NOMO-1 treated with dmso at 0.1 percent for 144 hours (cell line): ENCODE measurements around the gene TNFRSF6B.
A peak's percentile ranks its signal among the peaks of the same experiment; 100 is the strongest.

Source experiments
- DNase-seq: peaks from one replicate; lab custom pipeline; 2025; ENCODE audit not compliant: unreplicated experiment; lab: John Stamatoyannopoulos, UW

Gene TNFRSF6B

DNA sequence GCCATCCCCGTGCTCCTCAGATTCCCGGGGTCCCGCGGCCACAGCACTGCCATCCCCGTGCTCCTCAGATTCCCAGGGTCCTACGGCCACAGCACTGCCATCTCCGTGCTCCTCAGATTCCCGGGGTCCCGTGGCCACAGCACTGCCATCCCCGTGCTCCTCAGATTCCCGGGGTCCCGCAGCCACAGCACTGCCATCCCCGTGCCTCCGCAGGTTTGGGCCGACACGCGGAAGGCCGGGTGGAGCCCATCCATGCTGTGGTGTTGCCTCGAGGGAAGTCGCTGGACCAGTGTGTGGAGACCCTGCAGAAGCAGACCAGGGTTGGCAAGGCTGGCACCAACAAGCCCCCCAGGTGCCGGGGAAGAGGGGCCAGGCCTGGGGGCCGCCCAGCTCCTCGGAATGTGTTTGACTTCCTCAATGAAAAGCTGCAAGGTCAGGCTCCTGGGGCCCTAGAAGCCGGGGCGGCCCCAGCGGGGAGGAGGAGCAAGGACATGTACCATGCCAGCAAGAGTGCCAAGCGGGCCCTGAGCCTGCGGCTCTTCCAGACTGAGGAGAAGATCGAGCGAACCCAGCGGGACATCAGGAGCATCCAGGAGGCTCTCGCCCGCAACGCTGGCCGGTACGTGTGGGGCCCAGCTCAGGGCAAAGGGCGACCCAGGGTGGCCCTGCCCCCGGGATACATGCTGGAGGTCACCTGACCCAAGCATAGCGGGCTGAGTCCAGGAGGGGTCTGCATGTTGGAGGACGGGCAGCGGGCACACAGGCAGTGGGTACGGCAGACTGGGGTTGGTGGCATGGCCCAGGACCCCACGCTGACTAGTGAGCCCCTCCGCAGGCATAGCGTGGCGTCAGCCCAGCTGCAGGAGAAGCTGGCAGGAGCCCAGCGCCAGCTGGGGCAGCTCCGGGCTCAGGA lies 38.8 kb downstream of the TNFRSF6B start:
- no peak for DNase-seq

GRCh38 chr20:63735859-63736718 lies 39.6 kb downstream of the TNFRSF6B start, which contains the start of gene LIME1:
LIME1 (plus strand) TSS chr20:63736664; CDS start chr20:63737550, 886 bp downstream.
- no peak for DNase-seq

- DNase-seq: no peak
These were observed 40.6 kb downstream of the TNFRSF6B start for GRCh38 chr20:63736893-63737694.

- DNase-seq: no peak
These were observed 41.2 kb downstream of the TNFRSF6B start for GRCh38 chr20:63737695-63737944.

- DNase-seq: no peak
These were observed 41.7 kb downstream of the TNFRSF6B start for GRCh38 chr20:63737945-63738686.

GRCh38 chr20:63738687-63739129 lies 42.3 kb downstream of the TNFRSF6B start:
- DNase-seq: no peak

GRCh38 chr20:63739130-63740069 lies 42.9 kb downstream of the TNFRSF6B start, which contains the start of gene SLC2A4RG:
SLC2A4RG (plus strand) TSS chr20:63739776; CDS start chr20:63739913, 137 bp downstream.
- peak; percentile 59 for DNase-seq

GRCh38 chr20:63740070-63740626 lies 43.7 kb downstream of the TNFRSF6B start:
- no peak for DNase-seq

DNA sequence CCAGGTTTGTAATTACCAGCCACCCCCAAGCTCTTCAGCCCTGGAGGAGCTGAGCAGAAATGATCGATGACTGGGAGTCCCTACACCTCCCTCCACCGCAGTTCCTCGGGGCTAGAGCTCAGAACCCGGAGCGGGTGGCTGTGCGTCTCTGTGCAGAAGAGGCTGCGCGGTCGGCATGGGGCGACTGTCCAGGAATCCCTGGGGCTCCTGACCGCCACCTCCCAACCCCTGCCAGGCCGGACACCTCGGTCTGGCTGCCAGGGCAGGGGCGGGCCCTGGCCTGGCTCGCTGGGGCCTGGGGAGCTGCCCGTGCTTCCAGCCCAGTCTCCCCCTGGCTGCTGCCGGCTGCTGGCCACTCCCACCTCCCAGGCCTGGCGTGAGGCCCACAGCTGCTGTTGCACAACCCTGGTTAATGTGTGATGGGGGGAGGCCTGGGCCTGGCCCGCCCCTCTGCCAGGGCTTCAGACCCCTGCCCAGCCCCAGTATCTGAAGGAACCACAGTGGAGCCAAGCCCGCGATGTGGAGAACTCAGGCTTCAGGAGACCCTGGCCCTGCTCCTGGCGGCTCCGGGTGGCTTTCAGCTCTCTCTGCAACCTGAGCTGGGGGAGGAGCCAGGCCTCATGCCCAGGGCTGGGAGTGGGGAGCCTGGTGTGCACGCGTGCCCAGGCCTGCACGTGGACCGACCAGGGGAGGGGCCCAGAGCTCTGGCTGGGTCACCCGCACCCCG lies 44.3 kb downstream of the TNFRSF6B start:
- DNase-seq: peak; percentile 63

GRCh38 chr20:63741354-63741675 lies 44.9 kb downstream of the TNFRSF6B start:
- DNase-seq: no peak

GRCh38 chr20:63741676-63742380 lies 45.4 kb downstream of the TNFRSF6B start:
- no peak for DNase-seq

GRCh38 chr20:63742381-63743024 lies 46.1 kb downstream of the TNFRSF6B start:
- no peak for DNase-seq

DNA sequence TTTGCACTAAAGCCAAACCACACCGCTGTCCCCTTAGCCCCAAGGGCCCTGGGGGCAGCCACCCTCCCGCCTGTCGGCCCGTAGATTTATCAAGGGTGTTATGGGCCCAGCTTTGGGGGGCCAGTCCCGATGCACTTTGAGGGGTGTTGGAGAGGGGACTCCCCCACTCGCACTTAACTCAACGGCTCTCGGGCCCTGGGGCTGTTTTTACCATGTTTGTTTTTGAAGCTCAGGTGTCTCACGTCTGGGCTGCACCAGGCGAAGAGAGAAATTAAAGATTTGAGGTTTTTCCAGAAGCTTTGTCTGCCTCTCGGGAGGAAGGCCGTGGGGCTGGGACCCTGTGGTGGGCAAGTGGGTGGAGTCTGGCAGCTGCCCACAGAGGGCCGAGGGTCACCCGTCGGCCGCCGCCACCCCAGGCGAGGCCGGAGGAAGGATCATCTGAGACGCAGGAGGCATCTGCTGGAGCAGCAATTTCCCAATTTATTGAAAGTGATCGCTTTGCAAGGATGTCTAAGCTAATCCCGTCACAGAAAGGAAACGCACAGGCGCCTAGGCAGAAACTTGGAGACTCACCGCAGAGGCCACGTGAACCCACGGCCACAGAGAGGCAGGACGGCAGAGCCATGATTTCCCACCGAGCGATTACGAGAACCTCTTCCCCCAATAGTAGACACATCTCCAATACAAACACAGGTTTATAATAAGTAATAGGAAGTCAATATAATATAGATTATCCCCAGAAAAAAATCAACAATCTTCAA lies 46.9 kb downstream of the TNFRSF6B start:
- no peak for DNase-seq

DNA sequence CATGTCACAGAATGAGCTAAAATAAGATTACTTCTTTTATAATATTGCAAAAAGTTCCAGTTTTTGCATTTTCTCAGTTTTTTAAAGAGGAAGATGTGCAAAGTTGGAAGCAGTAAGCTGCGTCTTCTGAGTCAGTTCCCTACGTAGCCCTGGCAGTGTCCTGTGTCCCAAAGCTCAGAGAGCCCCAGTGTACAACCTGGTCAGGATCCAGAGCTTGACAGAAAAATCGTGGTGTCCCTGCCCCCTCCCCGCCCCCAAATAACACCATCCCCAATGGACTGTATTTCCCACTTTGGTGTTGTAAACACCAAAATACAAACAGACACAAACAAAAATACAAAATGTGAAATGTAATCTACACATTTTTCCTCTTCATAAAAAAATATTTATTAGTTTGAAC lies 47.7 kb downstream of the TNFRSF6B start:
- no peak for DNase-seq

GRCh38 chr20:63744574-63745423 lies 48.3 kb downstream of the TNFRSF6B start:
- no peak for DNase-seq

DNA sequence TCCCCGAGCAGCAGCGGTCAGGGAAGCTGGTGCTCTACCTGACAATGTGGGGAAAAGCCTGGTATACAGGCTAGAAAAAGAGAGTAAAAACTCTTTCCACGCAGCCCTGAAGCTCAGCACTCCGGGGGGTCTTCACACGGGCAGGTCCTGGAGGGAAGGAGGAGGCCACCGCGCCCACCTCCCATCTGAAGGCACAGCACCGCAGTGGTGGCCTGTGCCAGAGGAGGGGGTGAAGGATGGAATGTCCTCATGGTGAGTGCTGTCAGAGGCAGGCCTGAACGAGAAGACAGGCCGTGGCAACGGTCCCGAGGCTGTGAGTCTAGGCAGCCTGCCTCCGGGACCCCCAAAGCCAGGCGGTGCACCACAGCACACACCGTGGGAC lies 49.0 kb downstream of the TNFRSF6B start:
- DNase-seq: no peak
